ENCODE results near the gene GLIS1. TPM values are rescaled to one million over a fixed set of nuclear protein-coding genes. Genes with fewer than 3 reads are reported as not detected.

GLIS1 gene
- total RNA-seq, 1 experiment from 2014 or later, result 0.24 TPM

GRCh38 chr1:53542551-53542950 is 196.4 kb downstream of the GLIS1 start (continued):
- TF ChIP-seq PRRX2 (CRISPR knock-in tag; IDR thresholded peaks at IDR 0.05) (no peak), PRDM15 (CRISPR knock-in tag; IDR thresholded peaks at IDR 0.05) (no peak), TCF7 (CRISPR knock-in tag; IDR thresholded peaks at IDR 0.05; ENCODE audit: low read depth) (no peak), AR (CRISPR knock-in tag; IDR thresholded peaks at IDR 0.05) (no peak), NR3C1 (CRISPR knock-in tag; conservative IDR thresholded peaks at IDR 0.05; ENCODE audit: low read depth) (no peak)
- TF ChIP-seq, protein P1, sequence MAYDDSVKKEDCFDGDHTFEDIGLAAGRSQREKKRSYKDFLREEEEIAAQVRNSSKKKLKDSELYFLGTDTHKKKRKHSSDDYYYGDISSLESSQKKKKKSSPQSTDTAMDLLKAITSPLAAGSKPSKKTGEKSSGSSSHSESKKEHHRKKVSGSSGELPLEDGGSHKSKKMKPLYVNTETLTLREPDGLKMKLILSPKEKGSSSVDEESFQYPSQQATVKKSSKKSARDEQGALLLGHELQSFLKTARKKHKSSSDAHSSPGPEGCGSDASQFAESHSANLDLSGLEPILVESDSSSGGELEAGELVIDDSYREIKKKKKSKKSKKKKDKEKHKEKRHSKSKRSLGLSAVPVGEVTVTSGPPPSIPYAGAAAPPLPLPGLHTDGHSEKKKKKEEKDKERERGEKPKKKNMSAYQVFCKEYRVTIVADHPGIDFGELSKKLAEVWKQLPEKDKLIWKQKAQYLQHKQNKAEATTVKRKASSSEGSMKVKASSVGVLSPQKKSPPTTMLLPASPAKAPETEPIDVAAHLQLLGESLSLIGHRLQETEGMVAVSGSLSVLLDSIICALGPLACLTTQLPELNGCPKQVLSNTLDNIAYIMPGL (CRISPR knock-in tag; IDR thresholded peaks at IDR 0.05), result no peak

GRCh38 chr1:53541761-53542550 is 197.0 kb downstream of the GLIS1 start:
- H3K4me1 Mint-ChIP-seq, result no peaks in the 10 kb centered on the region; the same call in 1 of the 2 replicates
- POLR2A ChIA-PET, result no interaction called here
- peak; percentile 62 for DNase-seq (ENCODE audit: low spot score)
- CTCF ChIA-PET, result interaction anchor here (0.6 to 3.0 kb wide), 22 partner anchors 10 to 175 kb away, joined by 3 to 28 read pairs (median 4); no protein-coding TSS in a partner anchor
- H3K27ac Mint-ChIP-seq, result no peak overlapping the region
- H3K9me3 Mint-ChIP-seq, result no peaks in the 10 kb centered on the region
- TF ChIP-seq ZNF263 (CRISPR knock-in tag; IDR thresholded peaks at IDR 0.05; ENCODE audit: low read depth), result no peak
- TF ChIP-seq CDX4 (CRISPR knock-in tag; IDR thresholded peaks at IDR 0.05; ENCODE audit: borderline replicate concordance), result no peak
- TF ChIP-seq TEAD1 (CRISPR knock-in tag; IDR thresholded peaks at IDR 0.05), result no peak
- no peak for TF ChIP-seq NR3C1 (CRISPR knock-in tag; conservative IDR thresholded peaks at IDR 0.05; ENCODE audit: low read depth)
- TF ChIP-seq, protein P2, sequence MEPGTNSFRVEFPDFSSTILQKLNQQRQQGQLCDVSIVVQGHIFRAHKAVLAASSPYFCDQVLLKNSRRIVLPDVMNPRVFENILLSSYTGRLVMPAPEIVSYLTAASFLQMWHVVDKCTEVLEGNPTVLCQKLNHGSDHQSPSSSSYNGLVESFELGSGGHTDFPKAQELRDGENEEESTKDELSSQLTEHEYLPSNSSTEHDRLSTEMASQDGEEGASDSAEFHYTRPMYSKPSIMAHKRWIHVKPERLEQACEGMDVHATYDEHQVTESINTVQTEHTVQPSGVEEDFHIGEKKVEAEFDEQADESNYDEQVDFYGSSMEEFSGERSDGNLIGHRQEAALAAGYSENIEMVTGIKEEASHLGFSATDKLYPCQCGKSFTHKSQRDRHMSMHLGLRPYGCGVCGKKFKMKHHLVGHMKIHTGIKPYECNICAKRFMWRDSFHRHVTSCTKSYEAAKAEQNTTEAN (CRISPR knock-in tag; IDR thresholded peaks at IDR 0.05), result no peak
- TF ChIP-seq NR1H2 (CRISPR knock-in tag; IDR thresholded peaks at IDR 0.05), result no peak
- H3K27me3 Mint-ChIP-seq (ENCODE audit: low read depth), result no peaks in the 10 kb centered on the region
- ATAC-seq, result peak; percentile 86
- no peaks in the 10 kb centered on the region for H3K36me3 Mint-ChIP-seq
- H3K4me3 Mint-ChIP-seq, result no peak overlapping the region

- no peaks in the 10 kb centered on the region for H3K9me3 Mint-ChIP-seq
- DNase-seq (ENCODE audit: low spot score) (no peak), ATAC-seq (no peak)
- no peak overlapping the region for H3K27ac Mint-ChIP-seq
- H3K36me3 Mint-ChIP-seq, result no peaks in the 10 kb centered on the region
- H3K4me1 Mint-ChIP-seq, result no peaks in the 10 kb centered on the region; the same call in 1 of the 2 replicates
- no peaks in the 10 kb centered on the region for H3K27me3 Mint-ChIP-seq (ENCODE audit: low read depth)
- ChIA-PET POLR2A (no interaction called here), CTCF (interaction anchor here (0.6 to 3.0 kb wide), 19 partner anchors 9 to 141 kb away, joined by 3 to 28 read pairs (median 4); no protein-coding TSS in a partner anchor)
- no peak overlapping the region for H3K4me3 Mint-ChIP-seq
- TF ChIP-seq JUN (CRISPR knock-in tag; IDR thresholded peaks at IDR 0.05) (no peak), CTCF (IDR thresholded peaks at IDR 0.05) (no peak), AFF4 (CRISPR knock-in tag; IDR thresholded peaks at IDR 0.05; ENCODE audit: borderline replicate concordance) (no peak), SMAD3 (CRISPR knock-in tag; IDR thresholded peaks at IDR 0.05; ENCODE audit: borderline replicate concordance) (no peak)
Measured at GRCh38 chr1:53541263-53541625, 197.7 kb downstream of the GLIS1 start.
